Measurements from ENCODE around the gene AFP. TPM values are rescaled to one million over a fixed set of nuclear protein-coding genes. Genes with fewer than 3 reads are reported as not detected.

Gene AFP
- polyA plus RNA-seq, 1 donor (not counting 4 experiments of a cell fraction or from before 2014, with no cell fraction given) = 1.8 TPM

GRCh38 chr4:73396993-73397972 lies 38.7 kb upstream of the AFP start:
- Histone ChIP-seq H3K4me2 (ENCODE audit: control insufficient read depth, extremely low read depth, insufficient read depth, low read depth, low read length) (no peak overlapping the region), H3K9ac (ENCODE audit: control insufficient read depth, extremely low read depth, insufficient read depth, low read length) (no peak overlapping the region), H3K36me3 (ENCODE audit: control insufficient read depth in 2 of 2, extremely low read depth in 1 of 2, insufficient read depth in 2 of 2, low read length in 2 of 2) (no peaks in the 10 kb centered on the region), H4K20me1 (ENCODE audit: control insufficient read depth, extremely low read depth, insufficient read depth, low read length) (no peaks in the 10 kb centered on the region), H3K4me1 (ENCODE audit: control insufficient read depth, extremely low read depth, insufficient read depth, low read length) (no peaks in the 10 kb centered on the region), H3K27ac (ENCODE audit: control insufficient read depth, insufficient read depth, low read length) (no peak overlapping the region), H2AFZ (ENCODE audit: control insufficient read depth, low read length) (no peak overlapping the region), H3K9me3 (ENCODE audit: control insufficient read depth, low read depth, low read length) (no peaks in the 10 kb centered on the region), H3K27me3 (ENCODE audit: control insufficient read depth, extremely low read depth, insufficient read depth, low read length) (no peaks in the 10 kb centered on the region), H3K79me2 (ENCODE audit: control insufficient read depth, insufficient read depth, low read length) (no peaks in the 10 kb centered on the region), H3K4me3 (ENCODE audit: control insufficient read depth in 2 of 3, extremely low read depth in 1 of 3, insufficient read depth in 2 of 3, low read depth in 1 of 3, low read length in 3 of 3) (no peak overlapping the region), H3K9me1 (ENCODE audit: control insufficient read depth, extremely low read depth, insufficient read depth, low read length) (no peaks in the 10 kb centered on the region)
- DNase-seq (ENCODE audit: low read depth, low spot score) (no peak), FAIRE-seq (no peak)
- dilution Hi-C loops (cut with MboI; ENCODE audit: extremely low pct_ligation_motif_present, low sequenced_read_pairs) = no loop called here
- TF ChIP-seq CTCF (optimal IDR thresholded peaks at IDR 0.05 in 1 of 3, IDR thresholded peaks at IDR 0.05 in 1 of 3, conservative IDR thresholded peaks at IDR 0.05 in 1 of 3; ENCODE audit: extremely low read depth in 1 of 3, insufficient read depth in 2 of 3, low read length in 3 of 3) (no peak), EZH2 (IDR thresholded peaks at IDR 0.05; ENCODE audit: low read length) (no peak)

- H4K20me1 ChIP-seq (ENCODE audit: control insufficient read depth, extremely low read depth, insufficient read depth, low read length) = no peaks in the 10 kb centered on the region
- DNase-seq (ENCODE audit: low read depth, low spot score) (no peak), FAIRE-seq (no peak)
- no peaks in the 10 kb centered on the region for H3K36me3 ChIP-seq (ENCODE audit: control insufficient read depth in 2 of 2, extremely low read depth in 1 of 2, insufficient read depth in 2 of 2, low read length in 2 of 2)
- H3K27ac ChIP-seq (ENCODE audit: control insufficient read depth, insufficient read depth, low read length) = no peak overlapping the region
- no peak for TF ChIP-seq CTCF (optimal IDR thresholded peaks at IDR 0.05 in 1 of 3, IDR thresholded peaks at IDR 0.05 in 1 of 3, conservative IDR thresholded peaks at IDR 0.05 in 1 of 3; ENCODE audit: extremely low read depth in 1 of 3, insufficient read depth in 2 of 3, low read length in 3 of 3)
- no peak for TF ChIP-seq EZH2 (IDR thresholded peaks at IDR 0.05; ENCODE audit: low read length)
- H3K9me1 ChIP-seq (ENCODE audit: control insufficient read depth, extremely low read depth, insufficient read depth, low read length) = no peaks in the 10 kb centered on the region
- no peak overlapping the region for H3K9ac ChIP-seq (ENCODE audit: control insufficient read depth, extremely low read depth, insufficient read depth, low read length)
- H3K27me3 ChIP-seq (ENCODE audit: control insufficient read depth, extremely low read depth, insufficient read depth, low read length) = no peaks in the 10 kb centered on the region
- no peak overlapping the region for H3K4me3 ChIP-seq (ENCODE audit: control insufficient read depth in 2 of 3, extremely low read depth in 1 of 3, insufficient read depth in 2 of 3, low read depth in 1 of 3, low read length in 3 of 3)
- no peaks in the 10 kb centered on the region for H3K79me2 ChIP-seq (ENCODE audit: control insufficient read depth, insufficient read depth, low read length)
- no peaks in the 10 kb centered on the region for H3K4me1 ChIP-seq (ENCODE audit: control insufficient read depth, extremely low read depth, insufficient read depth, low read length)
- H3K4me2 ChIP-seq (ENCODE audit: control insufficient read depth, extremely low read depth, insufficient read depth, low read depth, low read length) = no peak overlapping the region
- dilution Hi-C loops (cut with MboI; ENCODE audit: extremely low pct_ligation_motif_present, low sequenced_read_pairs) = no loop called here
- no peaks in the 10 kb centered on the region for H3K9me3 ChIP-seq (ENCODE audit: control insufficient read depth, low read depth, low read length)
- no peak overlapping the region for H2AFZ ChIP-seq (ENCODE audit: control insufficient read depth, low read length)
Measured at GRCh38 chr4:73401412-73401811, 34.6 kb upstream of the AFP start.

Measured in keratinocyte (primary cell).